T-helper 1 cell treated with Interleukin-12 subunit alpha and Interleukin-12 subunit beta and Interleukin-4 antibody, amounts not matched to agents 30 ng/mL and 1 ng/mL, for 36 hours (primary cell): ENCODE results near the gene BEST1. TPM values are rescaled to one million over a fixed set of nuclear protein-coding genes. Genes with fewer than 3 reads are reported as not detected.
"Not testable (repeated sequence)": the region's sequence is repeated elsewhere in the genome, so short reads cannot be mapped to it uniquely, and the experiment has no call there.

Experiments
- intact Hi-C: fragments of 100-400 bp; cut with micrococcal nuclease; formaldehyde crosslinking; loops from one replicate; pipeline ENCODE4 v1.15.1; 2024
- total RNA-seq: library from RNA; stranded (reverse); gene quantifications from 2 replicates; pipeline ENCODE4 v1.2.3, GENCODE V29; 2022

The BEST1 gene
- total RNA-seq, 1 donor from 2014 or later: 0.44 TPM

GRCh38 chr11:61947486-61948210, 2.5 kb upstream of the BEST1 start:
- intact Hi-C loops: loop anchor here (1.0 kb wide), 5 partner anchors 48 to 161 kb away; no protein-coding TSS in a partner anchor

- intact Hi-C loops: no loop called here
Measured at GRCh38 chr11:61948505-61948904, 1.6 kb upstream of the BEST1 start.

GRCh38 chr11:61949169-61950034, 749 bp upstream of the BEST1 start:
- intact Hi-C loops: no loop called here

- intact Hi-C loops: no loop called here
Measured at GRCh38 chr11:61951484-61952135, 1.5 kb downstream of the BEST1 start.

- intact Hi-C loops: no loop called here
Measured at GRCh38 chr11:61952882-61953281, 2.7 kb downstream of the BEST1 start.

GRCh38 chr11:61953632-61954031, 3.5 kb downstream of the BEST1 start:
- intact Hi-C loops: not testable (repeated sequence)

- intact Hi-C loops: no loop called here
Measured at GRCh38 chr11:61954106-61954850, 4.1 kb downstream of the BEST1 start.

GRCh38 chr11:61954851-61955421, 4.8 kb downstream of the BEST1 start:
- intact Hi-C loops: no loop called here

GRCh38 chr11:61955422-61956135, 5.4 kb downstream of the BEST1 start:
- intact Hi-C loops: no loop called here

- intact Hi-C loops: no loop called here
Measured at GRCh38 chr11:61956191-61957020, 6.3 kb downstream of the BEST1 start.

- intact Hi-C loops: no loop called here
Measured at GRCh38 chr11:61957021-61957770, 7.0 kb downstream of the BEST1 start.

- intact Hi-C loops: no loop called here
Measured at GRCh38 chr11:61958590-61958989, 8.4 kb downstream of the BEST1 start.

GRCh38 chr11:61959114-61959513, 9.0 kb downstream of the BEST1 start:
- intact Hi-C loops: no loop called here

- intact Hi-C loops: loop anchor here (10.0 kb wide), 2 partner anchors 885 to 925 kb away; partner anchors contain the start of gene SLC3A2
Measured at GRCh38 chr11:61959678-61960077, 9.5 kb downstream of the BEST1 start.

- intact Hi-C loops: loop anchor here (10.0 kb wide), 2 partner anchors 884 to 924 kb away; partner anchors contain the start of gene SLC3A2
Measured at GRCh38 chr11:61960532-61960931, 10.4 kb downstream of the BEST1 start.

- intact Hi-C loops: loop anchor here (10.0 kb wide), 2 partner anchors 883 to 923 kb away; partner anchors contain the start of gene SLC3A2
Measured at GRCh38 chr11:61961570-61962212, 11.5 kb downstream of the BEST1 start.

- intact Hi-C loops: loop anchor here (10.0 kb wide), 2 partner anchors 882 to 922 kb away; partner anchors contain the start of gene SLC3A2
Measured at GRCh38 chr11:61962213-61963015, 12.3 kb downstream of the BEST1 start.
